Measurements from ENCODE around the gene WASF3.

GRCh38 chr13:26534036-26534726 is 23.3 kb upstream of the WASF3 start:
- TF ChIP-seq TAF1 (IDR thresholded peaks at IDR 0.05; ENCODE audit: borderline replicate concordance, insufficient read depth, low read length): no peak
- no peak for TF ChIP-seq POLR2AphosphoS5 (IDR thresholded peaks at IDR 0.05; ENCODE audit: low read depth, low read length)
